ENCODE results near the gene TP53.

Gene TP53

DNA sequence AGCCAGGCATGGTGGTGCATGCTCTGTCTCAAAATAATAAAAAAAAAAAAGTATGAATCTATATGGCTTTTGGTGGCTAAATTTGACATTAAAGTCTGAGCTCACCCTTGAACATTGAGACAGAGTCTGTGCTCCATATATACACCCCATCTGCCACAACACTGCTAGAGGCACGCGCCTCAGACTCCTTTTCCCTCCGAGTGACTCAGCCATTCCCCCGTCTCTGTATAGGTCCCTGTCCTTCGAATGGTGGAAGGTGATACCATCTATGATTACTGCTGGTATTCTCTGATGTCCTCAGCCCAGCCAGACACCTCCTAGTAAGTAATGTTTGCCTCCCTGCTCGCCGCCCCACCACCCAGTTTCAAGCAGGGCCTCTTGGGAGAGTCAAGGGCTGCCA is 13.2 kb upstream of the TP53 start:
- no peaks in the 10 kb centered on the region for H4K20me1 ChIP-seq (ENCODE audit: insufficient read depth, low read length, poor library complexity, severe bottlenecking)
- H2AFZ ChIP-seq (ENCODE audit: low read length): no peak overlapping the region
- no peak overlapping the region for H3K9ac ChIP-seq (ENCODE audit: low read depth, low read length, poor library complexity, severe bottlenecking)
- H3K79me2 ChIP-seq (ENCODE audit: insufficient read depth, low read length): no peaks in the 10 kb centered on the region
- no peaks in the 10 kb centered on the region for H3K27me3 ChIP-seq (ENCODE audit: insufficient read depth, low read length, poor library complexity, severe bottlenecking)
- H3K9me3 ChIP-seq (ENCODE audit: insufficient read depth, low read depth, low read length): no peaks in the 10 kb centered on the region
- no peak overlapping the region for H3K4me2 ChIP-seq (ENCODE audit: low read depth, low read length, poor library complexity, severe bottlenecking)
- no peaks in the 10 kb centered on the region for H3K9me2 ChIP-seq (replicated peaks; ENCODE audit: low read depth, low read length)
- no peaks in the 10 kb centered on the region for H3K4me1 ChIP-seq (ENCODE audit: insufficient read depth, low read length, poor library complexity, severe bottlenecking)
- no peaks in the 10 kb centered on the region for H3F3A ChIP-seq (ENCODE audit: low read depth)
- no peak overlapping the region for H3K4me3 ChIP-seq (ENCODE audit: low read length, poor library complexity, severe bottlenecking)
- no peaks in the 10 kb centered on the region; the same call in 1 of the 2 replicates for H3K36me3 ChIP-seq (ENCODE audit: insufficient read depth, low read length)
- no peak for TF ChIP-seq EZH2phosphoT487 (IDR thresholded peaks at IDR 0.05; ENCODE audit: borderline replicate concordance)
- TF ChIP-seq, protein P1, sequence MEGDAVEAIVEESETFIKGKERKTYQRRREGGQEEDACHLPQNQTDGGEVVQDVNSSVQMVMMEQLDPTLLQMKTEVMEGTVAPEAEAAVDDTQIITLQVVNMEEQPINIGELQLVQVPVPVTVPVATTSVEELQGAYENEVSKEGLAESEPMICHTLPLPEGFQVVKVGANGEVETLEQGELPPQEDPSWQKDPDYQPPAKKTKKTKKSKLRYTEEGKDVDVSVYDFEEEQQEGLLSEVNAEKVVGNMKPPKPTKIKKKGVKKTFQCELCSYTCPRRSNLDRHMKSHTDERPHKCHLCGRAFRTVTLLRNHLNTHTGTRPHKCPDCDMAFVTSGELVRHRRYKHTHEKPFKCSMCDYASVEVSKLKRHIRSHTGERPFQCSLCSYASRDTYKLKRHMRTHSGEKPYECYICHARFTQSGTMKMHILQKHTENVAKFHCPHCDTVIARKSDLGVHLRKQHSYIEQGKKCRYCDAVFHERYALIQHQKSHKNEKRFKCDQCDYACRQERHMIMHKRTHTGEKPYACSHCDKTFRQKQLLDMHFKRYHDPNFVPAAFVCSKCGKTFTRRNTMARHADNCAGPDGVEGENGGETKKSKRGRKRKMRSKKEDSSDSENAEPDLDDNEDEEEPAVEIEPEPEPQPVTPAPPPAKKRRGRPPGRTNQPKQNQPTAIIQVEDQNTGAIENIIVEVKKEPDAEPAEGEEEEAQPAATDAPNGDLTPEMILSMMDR (conservative IDR thresholded peaks at IDR 0.05; ENCODE audit: low read length): no peak

DNA sequence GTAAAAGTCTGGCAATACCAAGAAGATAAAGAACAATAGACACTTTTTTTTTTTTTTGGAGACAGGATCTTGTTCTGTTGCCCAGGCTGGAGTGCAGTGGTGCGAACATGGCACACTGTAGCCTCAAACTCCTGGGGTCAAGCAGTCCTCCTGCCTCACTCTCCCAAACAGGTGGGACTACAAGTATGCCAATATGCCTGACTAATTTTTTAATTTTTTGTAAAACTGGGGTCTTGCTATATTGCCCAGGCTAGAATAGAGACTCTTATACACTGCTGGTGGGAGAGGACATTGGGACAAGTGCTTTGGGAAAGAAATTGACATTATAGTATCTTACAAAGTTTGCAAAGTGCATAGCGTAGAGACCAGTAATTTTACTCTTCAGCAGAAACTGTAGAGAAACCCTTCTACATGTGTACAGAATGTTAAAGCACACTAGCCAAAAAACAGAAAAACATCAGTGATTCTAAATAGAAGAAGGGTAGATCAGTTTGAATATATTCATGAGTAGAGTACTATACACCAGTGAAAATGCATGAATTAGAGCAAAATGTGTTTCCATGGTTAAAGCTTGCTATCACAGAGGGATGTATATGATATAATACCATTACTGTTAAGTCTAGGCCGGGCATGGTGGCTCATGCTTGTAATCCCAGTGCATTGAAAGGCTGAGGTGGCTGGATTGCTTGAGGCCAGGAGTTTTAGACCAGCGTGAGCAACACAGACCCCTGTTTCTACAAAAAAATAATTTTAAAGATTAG is 10.7 kb upstream of the TP53 start:
- H4K20me1 ChIP-seq (ENCODE audit: insufficient read depth, low read length, poor library complexity, severe bottlenecking): no peaks in the 10 kb centered on the region
- no peaks in the 10 kb centered on the region for H3K9me2 ChIP-seq (replicated peaks; ENCODE audit: low read depth, low read length)
- H3K79me2 ChIP-seq (ENCODE audit: insufficient read depth, low read length): no peaks in the 10 kb centered on the region
- H3F3A ChIP-seq (ENCODE audit: low read depth): no peaks in the 10 kb centered on the region
- H3K36me3 ChIP-seq (ENCODE audit: insufficient read depth, low read length): no peaks in the 10 kb centered on the region; the same call in 1 of the 2 replicates
- no peaks in the 10 kb centered on the region for H3K4me1 ChIP-seq (ENCODE audit: insufficient read depth, low read length, poor library complexity, severe bottlenecking)
- H3K9ac ChIP-seq (ENCODE audit: low read depth, low read length, poor library complexity, severe bottlenecking): no peak overlapping the region
- no peaks in the 10 kb centered on the region for H3K9me3 ChIP-seq (ENCODE audit: insufficient read depth, low read depth, low read length)
- no peak overlapping the region for H2AFZ ChIP-seq (ENCODE audit: low read length)
- H3K27me3 ChIP-seq (ENCODE audit: insufficient read depth, low read length, poor library complexity, severe bottlenecking): no peaks in the 10 kb centered on the region
- no peak overlapping the region for H3K4me2 ChIP-seq (ENCODE audit: low read depth, low read length, poor library complexity, severe bottlenecking)
- TF ChIP-seq, protein P1 (conservative IDR thresholded peaks at IDR 0.05; ENCODE audit: low read length): no peak
- H3K4me3 ChIP-seq (ENCODE audit: low read length, poor library complexity, severe bottlenecking): no peak overlapping the region

DNA sequence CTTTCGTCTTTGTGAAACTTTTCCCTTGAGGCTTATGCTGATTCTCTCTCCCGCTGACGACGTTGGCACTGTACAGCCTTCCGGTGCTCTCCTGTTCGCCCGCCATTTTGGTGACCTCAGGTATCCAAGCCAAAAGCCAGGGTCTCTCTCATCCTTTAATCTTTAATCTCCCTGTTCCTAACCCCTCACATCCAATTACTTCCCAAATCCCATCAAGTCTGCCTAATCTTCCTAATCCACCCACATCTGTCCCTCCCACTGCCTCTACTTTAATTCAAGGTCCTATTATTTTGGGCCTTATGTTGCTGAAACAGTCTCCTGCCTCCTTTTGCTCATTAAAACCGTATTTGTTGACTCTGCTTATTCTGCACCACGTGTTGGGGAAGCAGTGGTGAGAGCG is 8.3 kb upstream of the TP53 start:
- no peaks in the 10 kb centered on the region; the same call in 1 of the 2 replicates for H3K36me3 ChIP-seq (ENCODE audit: insufficient read depth, low read length)
- no peak overlapping the region for H3K4me3 ChIP-seq (ENCODE audit: low read length, poor library complexity, severe bottlenecking)
- H3K4me2 ChIP-seq (ENCODE audit: low read depth, low read length, poor library complexity, severe bottlenecking): no peak overlapping the region
- H4K20me1 ChIP-seq (ENCODE audit: insufficient read depth, low read length, poor library complexity, severe bottlenecking): no peaks in the 10 kb centered on the region
- H3F3A ChIP-seq (ENCODE audit: low read depth): no peaks in the 10 kb centered on the region
- H3K9me2 ChIP-seq (replicated peaks; ENCODE audit: low read depth, low read length): no peaks in the 10 kb centered on the region
- no peak overlapping the region for H2AFZ ChIP-seq (ENCODE audit: low read length)
- no peak overlapping the region for H3K9ac ChIP-seq (ENCODE audit: low read depth, low read length, poor library complexity, severe bottlenecking)
- H3K9me3 ChIP-seq (ENCODE audit: insufficient read depth, low read depth, low read length): no peaks in the 10 kb centered on the region
- H3K79me2 ChIP-seq (ENCODE audit: insufficient read depth, low read length): no peaks in the 10 kb centered on the region
- H3K4me1 ChIP-seq (ENCODE audit: insufficient read depth, low read length, poor library complexity, severe bottlenecking): no peaks in the 10 kb centered on the region
- TF ChIP-seq, protein P1 (conservative IDR thresholded peaks at IDR 0.05; ENCODE audit: low read length): no peak
- TF ChIP-seq EZH2phosphoT487 (IDR thresholded peaks at IDR 0.05; ENCODE audit: borderline replicate concordance): no peak
- H3K27me3 ChIP-seq (ENCODE audit: insufficient read depth, low read length, poor library complexity, severe bottlenecking): no peaks in the 10 kb centered on the region
